Activated CD8-positive, alpha-beta memory T cell treated with anti-CD3 and anti-CD28 coated beads for 36 hours (primary cell): ENCODE measurements around the gene GAS7. TPM values are rescaled to one million over a fixed set of nuclear protein-coding genes. Genes with fewer than 3 reads are reported as not detected.
"Not testable (repeated sequence)": the region's sequence is repeated elsewhere in the genome, so short reads cannot be mapped to it uniquely, and the experiment has no call there.

ENCODE experiments used
- CTCF ChIA-PET: fragments of 350-600 bp; sonication (Branson Sonifier 250); formaldehyde crosslinking; loops from one replicate; lab custom pipeline; 2021; ENCODE audit warnings: antibody characterized with exemption; lab: Charles Lee
- POLR2A ChIA-PET: fragments of 350-600 bp; sonication (Branson Sonifier 250); formaldehyde crosslinking; loops from one replicate; lab custom pipeline; 2021; ENCODE audit warnings: antibody characterized with exemption; lab: Charles Lee
- total RNA-seq, 2 experiments: library from RNA; stranded (reverse); gene quantifications; one replicate each; pipeline ENCODE4 v1.2.3, GENCODE V29; 2021

The GAS7 gene
- total RNA-seq, 2 experiments from 2014 or later, result 1.3 to 1.5 TPM

GRCh38 chr17:10119203-10120108 is 79.0 kb downstream of the GAS7 start:
- POLR2A ChIA-PET, result no interaction called here
- CTCF ChIA-PET, result no interaction called here

DNA sequence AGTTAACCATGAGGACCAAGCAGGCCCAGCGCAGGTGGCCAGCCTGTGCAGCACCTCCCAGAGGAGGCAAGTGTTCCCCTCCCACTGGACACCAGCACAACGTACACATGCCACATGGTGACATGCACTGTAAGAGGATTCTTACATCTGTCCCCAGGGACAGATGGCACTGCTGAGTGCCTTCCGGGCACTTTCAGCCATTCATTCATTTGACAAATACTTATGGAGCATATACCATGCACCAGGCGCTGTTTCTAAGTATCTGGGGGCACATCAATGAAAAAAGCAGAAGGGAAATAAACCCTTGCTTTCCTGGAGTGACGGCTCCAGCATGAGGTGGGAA is 79.6 kb downstream of the GAS7 start:
- ChIA-PET POLR2A (no interaction called here), CTCF (no interaction called here)

DNA sequence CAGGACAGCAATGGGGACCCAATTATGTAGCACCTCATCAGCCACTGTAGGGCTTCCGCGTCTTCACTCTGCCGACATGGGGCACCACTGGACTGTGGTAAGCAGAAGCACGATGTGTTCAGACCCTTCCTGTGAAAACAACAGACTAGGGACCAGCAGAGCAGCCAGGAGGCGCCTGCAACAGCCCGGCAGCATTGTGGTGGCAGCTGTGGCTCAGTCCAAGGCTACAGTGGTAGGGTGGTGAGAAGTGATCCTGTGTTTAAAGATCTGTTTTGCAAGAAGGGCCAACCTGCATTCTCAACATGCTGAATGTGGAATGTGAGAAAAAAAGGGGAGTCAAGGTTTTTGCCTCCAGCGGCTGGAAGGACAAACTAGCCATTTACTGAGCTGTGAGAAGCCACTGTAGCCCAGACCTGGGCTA is 80.8 kb downstream of the GAS7 start:
- POLR2A ChIA-PET, result no interaction called here

GRCh38 chr17:10116753-10117420 is 81.5 kb downstream of the GAS7 start:
- ChIA-PET CTCF (interaction anchor here (0.9 kb wide), 1 partner anchor 110 kb away, joined by 3 read pairs; no protein-coding TSS in a partner anchor), POLR2A (no interaction called here)

More for the DNA sequence above, 80.8 kb downstream of the GAS7 start:
- CTCF ChIA-PET, result no interaction called here

DNA sequence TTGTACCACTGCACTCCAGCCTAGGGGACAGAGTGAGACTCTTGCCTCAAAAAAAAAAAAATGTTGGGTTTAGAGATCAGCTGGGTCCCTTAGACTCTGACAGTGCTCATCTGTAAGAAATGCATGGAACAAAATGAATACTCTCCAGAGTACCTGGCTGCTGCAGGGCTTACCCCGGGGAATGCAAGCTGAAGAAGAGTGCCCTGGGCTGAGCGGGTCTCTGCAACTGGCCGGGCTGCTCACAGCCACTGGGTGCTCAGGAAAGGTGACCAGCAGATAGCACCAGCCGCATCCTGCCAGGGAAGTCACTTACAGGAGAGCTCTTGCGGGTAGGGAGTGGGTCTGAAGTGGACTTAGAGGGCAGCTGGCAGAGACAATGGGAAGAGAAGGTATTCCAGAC is 82.1 kb downstream of the GAS7 start:
- POLR2A ChIA-PET, result no interaction called here
- CTCF ChIA-PET, result interaction anchor here (0.9 kb wide), 1 partner anchor 111 kb away, joined by 3 read pairs; no protein-coding TSS in a partner anchor

GRCh38 chr17:10115536-10115932 is 82.9 kb downstream of the GAS7 start:
- CTCF ChIA-PET, result no interaction called here
- POLR2A ChIA-PET, result no interaction called here

GRCh38 chr17:10114931-10115535 is 83.4 kb downstream of the GAS7 start:
- POLR2A ChIA-PET, result no interaction called here
- CTCF ChIA-PET, result no interaction called here

DNA sequence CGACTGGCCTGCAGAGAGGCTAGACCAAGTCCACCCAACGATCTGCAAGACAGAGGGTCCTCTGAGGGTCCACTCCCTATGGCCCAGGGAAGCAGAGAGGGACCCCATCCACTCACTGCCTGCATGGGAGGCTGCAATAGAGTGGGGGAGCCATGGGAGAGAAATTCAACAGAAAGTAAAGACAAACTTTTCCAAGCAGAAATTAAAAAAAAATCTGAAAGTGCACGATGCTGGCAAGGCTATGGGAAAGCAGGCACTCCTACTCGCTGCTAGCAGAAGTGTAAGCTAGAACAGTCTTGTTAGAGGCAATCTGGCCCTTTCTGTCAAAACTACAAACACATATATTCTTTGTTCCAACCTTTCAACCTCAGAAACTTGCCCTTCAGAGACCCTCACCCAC is 85.4 kb downstream of the GAS7 start:
- POLR2A ChIA-PET, result no interaction called here
- CTCF ChIA-PET, result no interaction called here

GRCh38 chr17:10111907-10112452 is 86.4 kb downstream of the GAS7 start:
- POLR2A ChIA-PET, result no interaction called here
- CTCF ChIA-PET, result no interaction called here

GRCh38 chr17:10109146-10109545 is 89.3 kb downstream of the GAS7 start:
- CTCF ChIA-PET, result no interaction called here
- POLR2A ChIA-PET, result no interaction called here

DNA sequence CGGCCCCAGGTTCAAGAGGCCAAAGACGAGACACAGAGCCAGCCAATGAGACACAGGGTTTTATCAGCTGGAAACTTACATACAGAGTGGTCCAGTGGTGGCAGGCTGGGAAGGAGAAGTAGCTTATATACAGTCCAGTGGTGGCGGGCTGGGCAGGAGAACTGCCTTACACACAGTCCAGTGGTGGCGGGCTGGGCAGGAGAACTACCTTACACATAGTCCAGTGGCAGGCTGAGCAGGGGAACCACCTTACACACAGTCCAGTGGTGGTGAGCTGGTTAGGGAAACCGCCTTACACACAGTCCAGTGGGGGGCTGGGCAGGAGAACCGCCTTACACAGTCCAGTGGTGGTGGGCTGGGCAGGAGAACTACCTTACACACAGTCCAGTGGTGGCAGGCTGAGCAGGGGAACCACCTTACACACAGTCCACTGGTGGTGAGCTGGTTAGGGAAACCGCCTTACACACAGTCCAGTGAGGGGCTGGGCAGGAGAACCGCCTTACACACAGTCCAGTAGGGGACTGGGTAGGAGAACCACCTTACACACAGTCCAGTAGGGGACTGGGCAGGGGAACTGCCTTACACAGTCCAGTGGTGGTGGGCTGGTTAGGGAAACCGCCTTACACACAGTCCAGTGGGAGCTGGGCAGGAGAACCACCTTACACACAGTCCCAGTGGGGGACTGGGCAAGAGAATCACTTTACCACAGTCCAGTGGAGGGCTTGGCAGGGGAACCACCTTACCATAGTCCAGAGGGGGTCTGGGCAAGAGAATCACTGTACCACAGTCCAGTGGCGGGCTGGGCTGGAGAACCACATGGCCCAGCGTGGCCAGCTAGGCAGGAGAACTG is 90.9 kb downstream of the GAS7 start:
- CTCF ChIA-PET, result no interaction called here
- POLR2A ChIA-PET, result no interaction called here

- POLR2A ChIA-PET, result no interaction called here
Observed at GRCh38 chr17:10106067-10106466, 92.3 kb downstream of the GAS7 start.

GRCh38 chr17:10105513-10106001 is 92.8 kb downstream of the GAS7 start:
- POLR2A ChIA-PET, result no interaction called here
- CTCF ChIA-PET, result no interaction called here

More at GRCh38 chr17:10106067-10106466, 92.3 kb downstream of the GAS7 start:
- CTCF ChIA-PET, result no interaction called here

- ChIA-PET POLR2A (no interaction called here), CTCF (no interaction called here)
Observed at GRCh38 chr17:10103712-10104111, 94.7 kb downstream of the GAS7 start.

GRCh38 chr17:10102817-10103216 is 95.6 kb downstream of the GAS7 start:
- POLR2A ChIA-PET, result no interaction called here

GRCh38 chr17:10099051-10099571 is 99.3 kb downstream of the GAS7 start:
- ChIA-PET CTCF (no interaction called here), POLR2A (no interaction called here)

More at GRCh38 chr17:10102817-10103216, 95.6 kb downstream of the GAS7 start:
- CTCF ChIA-PET, result no interaction called here

GRCh38 chr17:10096596-10096995 is 101.8 kb downstream of the GAS7 start:
- ChIA-PET CTCF (no interaction called here), POLR2A (no interaction called here)

DNA sequence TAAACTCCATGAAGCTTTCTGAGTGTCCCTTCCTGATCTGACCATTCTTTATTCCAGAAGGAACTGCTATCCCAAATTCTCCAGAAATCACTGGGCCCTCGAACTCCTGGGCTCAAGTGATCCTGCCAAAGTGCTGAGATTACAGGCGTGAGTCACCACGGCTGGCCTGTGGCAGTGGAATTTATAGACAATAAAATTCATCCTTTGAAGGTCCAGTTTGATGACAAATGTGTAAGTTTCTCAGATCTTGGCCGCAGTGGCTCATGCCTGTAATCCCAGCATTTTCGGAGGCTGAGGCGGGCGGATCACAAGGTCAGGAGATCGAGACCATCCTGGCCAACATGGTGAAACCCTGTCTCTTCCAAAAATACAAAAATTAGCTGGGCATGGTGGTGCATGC is 103.1 kb downstream of the GAS7 start:
- POLR2A ChIA-PET, CTCF ChIA-PET: not testable (repeated sequence)

GRCh38 chr17:10094797-10095196 is 103.6 kb downstream of the GAS7 start:
- POLR2A ChIA-PET, result no interaction called here
- CTCF ChIA-PET, result no interaction called here
